ENCODE data around the gene ATG2B. TPM values are rescaled to one million over a fixed set of nuclear protein-coding genes. Genes with fewer than 3 reads are reported as not detected.
"Not testable (repeated sequence)": the region's sequence is repeated elsewhere in the genome, so short reads cannot be mapped to it uniquely, and the experiment has no call there.

Gene ATG2B
- total RNA-seq, 1 donor from 2014 or later, result 26.1 TPM

DNA sequence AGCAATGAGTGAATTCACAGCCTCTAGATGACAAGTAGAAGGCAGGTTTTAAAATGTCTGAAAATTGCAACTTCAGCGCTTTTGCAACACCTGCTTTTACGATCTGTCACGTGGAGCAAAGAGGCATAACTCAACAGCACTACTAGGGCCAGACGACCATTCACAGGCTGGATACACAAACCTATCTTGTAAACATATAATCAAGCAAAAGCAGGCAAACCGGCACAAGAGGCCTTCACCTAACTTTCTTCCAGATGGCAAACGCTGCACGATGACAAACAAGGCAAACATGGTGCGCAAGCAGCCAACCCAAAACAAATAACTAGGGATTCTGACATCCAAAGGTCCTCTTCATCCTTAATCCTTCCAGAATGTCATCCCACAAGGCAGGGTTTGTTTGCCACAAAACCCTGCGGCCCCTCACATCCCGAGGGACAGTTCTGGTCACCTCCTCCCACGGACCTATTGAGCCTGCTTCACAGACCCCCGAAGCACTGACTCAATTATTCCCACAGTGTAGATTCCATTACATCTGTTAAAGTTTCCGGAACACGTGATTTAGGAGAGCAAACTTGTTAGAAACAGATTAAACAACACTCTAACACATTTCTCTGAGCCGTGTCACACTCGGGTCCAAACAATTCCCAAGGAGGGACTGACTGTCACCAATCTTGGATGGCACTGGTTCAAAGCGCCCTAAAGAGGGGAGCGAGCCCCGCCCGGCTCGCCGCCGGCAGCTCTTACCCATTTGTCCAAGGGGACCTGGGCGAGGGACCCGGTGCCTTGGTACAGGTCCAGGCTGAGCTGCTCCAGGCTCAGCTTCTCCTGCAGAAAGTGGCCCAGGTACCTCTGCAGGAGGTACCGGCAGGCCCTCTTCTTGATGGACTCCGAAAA, 823 bp downstream of the ATG2B start:
- Mint-ChIP-seq H3K4me1 (peaks cover 34% of the 10 kb centered on the region), H3K27ac (peak overlapping the region; percentile 96), H3K4me3 (peak overlapping the region; percentile 96), H3K9me3 (no peaks in the 10 kb centered on the region), H3K27me3 (no peaks in the 10 kb centered on the region), H3K36me3 (ENCODE audit: low read depth) (peaks cover 12% of the 10 kb centered on the region)
- intact Hi-C loops (cut with micrococcal nuclease), result loop anchor here (1.0 to 5.0 kb wide), 2 partner anchors 435 to 828 kb away; partner anchors contain the start of gene VRK1
- DNase-seq, result peak; percentile 86

GRCh38 chr14:96359959-96360358, 3.2 kb downstream of the ATG2B start:
- peaks cover 32% of the 10 kb centered on the region for H3K4me1 Mint-ChIP-seq
- H3K36me3 Mint-ChIP-seq (ENCODE audit: low read depth), result peaks cover 15% of the 10 kb centered on the region
- intact Hi-C loops (cut with micrococcal nuclease), result loop anchor here (5.0 kb wide), 1 partner anchor 437 kb away; the partner anchor contains the start of gene VRK1
- no peak overlapping the region for H3K27ac Mint-ChIP-seq
- H3K4me3 Mint-ChIP-seq, result no peak overlapping the region
- no peak for DNase-seq
- no peaks in the 10 kb centered on the region for H3K27me3 Mint-ChIP-seq
- no peaks in the 10 kb centered on the region for H3K9me3 Mint-ChIP-seq

- intact Hi-C loops (cut with micrococcal nuclease), result no loop called here
- H3K27ac Mint-ChIP-seq, result peak overlapping the region; percentile 0
- no peaks in the 10 kb centered on the region for H3K9me3 Mint-ChIP-seq
- H3K27me3 Mint-ChIP-seq, result no peaks in the 10 kb centered on the region
- H3K4me1 Mint-ChIP-seq, result peaks cover 19% of the 10 kb centered on the region
- peaks cover 17% of the 10 kb centered on the region for H3K36me3 Mint-ChIP-seq (ENCODE audit: low read depth)
- H3K4me3 Mint-ChIP-seq, result no peak overlapping the region
- no peak for DNase-seq
Measured at GRCh38 chr14:96357216-96357615, 5.9 kb downstream of the ATG2B start.

DNA sequence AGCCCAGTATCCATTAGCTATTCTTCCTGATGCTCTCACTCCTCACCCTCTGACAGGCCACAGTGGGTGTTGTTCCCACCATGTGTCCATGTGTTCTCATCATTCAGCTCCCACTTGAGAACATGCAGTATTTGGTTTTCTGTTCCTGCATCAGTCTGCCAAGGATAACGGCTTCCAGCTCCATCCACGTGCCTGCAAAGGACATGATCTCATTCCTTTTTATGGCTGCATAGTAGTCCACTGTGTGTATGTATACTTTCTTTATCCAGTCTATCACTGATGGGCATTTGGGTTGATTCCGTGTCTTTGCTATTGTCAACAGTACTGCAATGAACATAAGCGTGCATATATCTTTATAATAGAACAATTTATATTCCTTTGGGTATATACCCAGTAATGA, 8.9 kb downstream of the ATG2B start:
- intact Hi-C loops (cut with micrococcal nuclease), result no loop called here
- Mint-ChIP-seq H3K4me3 (no peak overlapping the region), H3K36me3 (ENCODE audit: low read depth) (peaks cover 12% of the 10 kb centered on the region), H3K27ac (no peak overlapping the region), H3K4me1 (peaks cover 10% of the 10 kb centered on the region), H3K27me3 (no peaks in the 10 kb centered on the region), H3K9me3 (no peaks in the 10 kb centered on the region)
- DNase-seq, result no peak

- Mint-ChIP-seq H3K27ac (no peak overlapping the region), H3K4me1 (peaks cover 10% of the 10 kb centered on the region), H3K9me3 (no peaks in the 10 kb centered on the region)
Measured at GRCh38 chr14:96352708-96353107, 10.4 kb downstream of the ATG2B start.

GRCh38 chr14:96351986-96352385, 11.2 kb downstream of the ATG2B start:
- Mint-ChIP-seq H3K36me3 (ENCODE audit: low read depth) (peaks cover 18% of the 10 kb centered on the region), H3K4me3 (no peak overlapping the region), H3K27ac (no peak overlapping the region), H3K9me3 (no peaks in the 10 kb centered on the region), H3K27me3 (no peaks in the 10 kb centered on the region), H3K4me1 (peaks cover 9% of the 10 kb centered on the region)
- DNase-seq, result no peak
- intact Hi-C loops (cut with micrococcal nuclease), result no loop called here

More at GRCh38 chr14:96352708-96353107, 10.4 kb downstream of the ATG2B start:
- peaks cover 14% of the 10 kb centered on the region for H3K36me3 Mint-ChIP-seq (ENCODE audit: low read depth)
- H3K27me3 Mint-ChIP-seq, result no peaks in the 10 kb centered on the region
- intact Hi-C loops (cut with micrococcal nuclease), result no loop called here
- no peak for DNase-seq
- no peak overlapping the region for H3K4me3 Mint-ChIP-seq

DNA sequence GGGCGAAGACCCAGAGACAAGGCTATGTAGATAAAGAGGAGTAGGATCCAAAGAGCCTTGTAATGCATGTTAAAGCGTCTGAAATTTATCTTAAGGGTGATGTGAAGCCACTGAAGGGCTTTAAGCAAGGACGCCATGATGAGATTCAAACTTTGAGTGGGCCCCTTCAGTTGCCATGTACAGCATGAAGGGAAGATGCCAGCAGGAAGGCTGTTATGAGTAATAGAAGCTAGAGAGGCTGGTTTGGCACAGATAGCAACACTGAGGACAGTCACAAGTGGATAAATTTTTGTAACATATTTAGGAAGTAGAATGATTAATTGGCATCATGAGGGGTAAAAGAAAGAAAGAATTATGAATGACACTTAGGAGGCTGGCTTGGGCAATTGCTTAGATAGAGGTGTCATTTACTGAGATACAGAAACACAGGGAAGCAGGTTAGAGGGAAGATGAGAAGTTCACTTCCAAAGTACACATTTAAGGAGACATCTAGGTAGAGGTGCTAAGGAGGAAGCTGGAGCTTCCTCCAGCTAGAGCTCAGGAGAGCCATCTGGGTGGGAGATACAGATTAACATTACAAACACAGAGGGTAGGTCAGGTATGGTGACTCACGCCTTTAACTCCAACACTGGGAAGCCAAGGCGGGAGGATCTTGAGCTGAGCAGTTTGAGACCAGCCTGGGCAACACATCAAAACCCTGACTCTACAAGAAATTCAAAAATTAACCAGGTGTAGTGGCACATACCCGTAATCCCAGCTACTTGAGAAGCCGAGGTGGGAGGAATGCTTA, 13.7 kb downstream of the ATG2B start:
- Mint-ChIP-seq H3K27ac (no peak overlapping the region), H3K36me3 (ENCODE audit: low read depth) (peaks cover 15% of the 10 kb centered on the region), H3K27me3 (no peaks in the 10 kb centered on the region), H3K9me3 (no peaks in the 10 kb centered on the region), H3K4me1 (peaks cover 8% of the 10 kb centered on the region), H3K4me3 (no peak overlapping the region)
- DNase-seq, result no peak
- intact Hi-C loops (cut with micrococcal nuclease), result no loop called here

DNA sequence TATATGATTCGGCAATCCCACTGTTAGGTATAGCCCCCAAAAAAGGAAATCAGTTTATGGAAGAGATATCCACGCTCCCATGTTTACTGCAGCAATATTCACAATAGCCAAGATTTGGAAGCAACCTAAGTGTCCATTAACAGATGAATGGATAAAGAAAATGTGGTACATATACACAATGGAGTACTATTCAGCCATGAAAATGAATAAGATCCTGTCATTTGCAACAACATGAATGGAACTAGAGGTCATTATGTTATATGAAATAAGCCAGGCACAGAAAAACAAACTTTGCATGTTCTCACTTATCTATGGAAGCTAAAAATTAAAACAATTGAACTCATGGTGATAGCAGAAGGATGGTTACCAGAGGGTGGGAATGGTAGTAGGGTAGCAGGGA, 15.2 kb downstream of the ATG2B start:
- H3K27ac Mint-ChIP-seq; H3K27me3 Mint-ChIP-seq; H3K4me1 Mint-ChIP-seq; H3K9me3 Mint-ChIP-seq; H3K4me3 Mint-ChIP-seq; intact Hi-C loops (cut with micrococcal nuclease); DNase-seq: not testable (repeated sequence)
- H3K36me3 Mint-ChIP-seq (ENCODE audit: low read depth), result peaks cover 17% of the 10 kb centered on the region

GRCh38 chr14:96345669-96346068, 17.5 kb downstream of the ATG2B start:
- DNase-seq, result no peak
- Mint-ChIP-seq H3K27ac (no peak overlapping the region), H3K9me3 (no peaks in the 10 kb centered on the region), H3K4me1 (peaks cover 8% of the 10 kb centered on the region), H3K4me3 (no peak overlapping the region), H3K36me3 (ENCODE audit: low read depth) (peaks cover 24% of the 10 kb centered on the region), H3K27me3 (no peaks in the 10 kb centered on the region)
- intact Hi-C loops (cut with micrococcal nuclease), result no loop called here

GRCh38 chr14:96341323-96341722, 21.8 kb downstream of the ATG2B start:
- peaks cover 3% of the 10 kb centered on the region for H3K9me3 Mint-ChIP-seq
- no peak for DNase-seq
- intact Hi-C loops (cut with micrococcal nuclease), result no loop called here
- H3K36me3 Mint-ChIP-seq (ENCODE audit: low read depth), result peaks cover 28% of the 10 kb centered on the region
- no peak overlapping the region for H3K4me3 Mint-ChIP-seq
- H3K27me3 Mint-ChIP-seq, result no peaks in the 10 kb centered on the region
- H3K4me1 Mint-ChIP-seq, result no peaks in the 10 kb centered on the region
- no peak overlapping the region for H3K27ac Mint-ChIP-seq

DNA sequence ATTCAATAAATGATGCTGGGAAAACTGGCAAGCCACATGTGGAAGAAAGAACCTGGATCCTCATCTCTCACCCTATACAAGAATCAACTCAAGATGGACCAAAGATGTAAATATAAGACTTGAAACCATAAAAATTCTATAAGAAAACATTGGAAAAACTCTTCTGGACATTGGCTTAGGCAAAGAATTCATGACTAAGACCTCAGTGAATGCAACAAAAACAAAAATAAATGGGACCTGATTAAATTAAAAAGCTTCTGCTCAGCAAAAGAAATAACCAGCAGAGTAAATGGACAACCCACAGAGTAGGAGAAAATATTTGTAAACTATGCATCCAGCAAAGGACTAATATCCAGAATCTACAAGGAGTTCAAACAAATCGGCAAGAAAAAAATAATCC, 24.6 kb downstream of the ATG2B start:
- no peak overlapping the region for H3K4me3 Mint-ChIP-seq
- peaks cover 3% of the 10 kb centered on the region for H3K9me3 Mint-ChIP-seq
- H3K27ac Mint-ChIP-seq, result no peak overlapping the region
- DNase-seq, result no peak
- intact Hi-C loops (cut with micrococcal nuclease), result no loop called here
- peaks cover 30% of the 10 kb centered on the region for H3K36me3 Mint-ChIP-seq (ENCODE audit: low read depth)
- no peaks in the 10 kb centered on the region for H3K27me3 Mint-ChIP-seq
- no peaks in the 10 kb centered on the region for H3K4me1 Mint-ChIP-seq

GRCh38 chr14:96324219-96324618, 38.9 kb downstream of the ATG2B start:
- intact Hi-C loops (cut with micrococcal nuclease), result no loop called here
- DNase-seq, result no peak
- Mint-ChIP-seq H3K36me3 (ENCODE audit: low read depth) (peaks cover 21% of the 10 kb centered on the region), H3K4me1 (peaks cover 3% of the 10 kb centered on the region), H3K9me3 (no peaks in the 10 kb centered on the region), H3K27me3 (no peaks in the 10 kb centered on the region), H3K27ac (no peak overlapping the region), H3K4me3 (no peak overlapping the region)

GRCh38 chr14:96320605-96321004, 42.5 kb downstream of the ATG2B start:
- H3K27ac Mint-ChIP-seq, result no peak overlapping the region
- no peak for DNase-seq
- H3K4me3 Mint-ChIP-seq, result no peak overlapping the region

DNA sequence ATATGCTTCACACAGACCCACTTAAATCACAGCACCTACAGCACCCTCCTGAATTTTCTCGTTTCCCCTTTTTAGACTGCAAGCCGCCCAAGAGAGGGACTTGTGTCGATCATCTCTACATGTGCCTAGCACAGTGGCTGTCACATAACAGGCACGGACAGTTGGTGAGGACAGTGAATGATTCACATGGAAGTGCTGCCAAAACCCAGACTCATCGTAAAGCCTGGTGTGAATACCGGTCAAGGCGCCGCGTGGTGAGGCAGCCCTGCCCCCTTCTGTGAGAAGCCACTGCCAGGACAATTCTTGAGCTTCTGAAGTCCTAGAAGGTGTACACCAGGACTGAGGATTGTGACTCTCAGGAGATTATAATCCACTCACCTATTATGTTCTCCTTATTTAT, 44.3 kb downstream of the ATG2B start:
- Mint-ChIP-seq H3K9me3 (no peaks in the 10 kb centered on the region), H3K27ac (no peak overlapping the region), H3K4me1 (peaks cover 3% of the 10 kb centered on the region), H3K27me3 (no peaks in the 10 kb centered on the region), H3K4me3 (no peak overlapping the region), H3K36me3 (ENCODE audit: low read depth) (peaks cover 35% of the 10 kb centered on the region)
- DNase-seq, result no peak
- intact Hi-C loops (cut with micrococcal nuclease), result no loop called here

More at GRCh38 chr14:96320605-96321004, 42.5 kb downstream of the ATG2B start:
- Mint-ChIP-seq H3K9me3 (no peaks in the 10 kb centered on the region), H3K36me3 (ENCODE audit: low read depth) (peaks cover 32% of the 10 kb centered on the region), H3K4me1 (peaks cover 3% of the 10 kb centered on the region), H3K27me3 (no peaks in the 10 kb centered on the region)
- intact Hi-C loops (cut with micrococcal nuclease), result no loop called here
